Tibial nerve (tissue), 3 donors: Measurements from ENCODE around the gene TPCN1.

Source experiments
- CTCF ChIP-seq, 5 experiments: fragments of 200-600 bp in 3 of 5; fragments of 450-650 bp in 2 of 5; sonication (generic) in 3 of 5; IDR thresholded peaks; one replicate each; pipeline ENCODE4 v1.5.1; 2016 to 2019; ENCODE audit warnings: antibody characterized with exemption in 5 of 5, mild to moderate bottlenecking in 3 of 5, moderate library complexity in 2 of 5
- POLR2A ChIP-seq, 2 donors: fragments of 450-650 bp; IDR thresholded peaks; one replicate each; pipeline ENCODE4 v1.6.1; 2017; ENCODE audit warnings: antibody characterized with exemption in 2 of 2, mild to moderate bottlenecking in 2 of 2, moderate library complexity in 2 of 2

DNA sequence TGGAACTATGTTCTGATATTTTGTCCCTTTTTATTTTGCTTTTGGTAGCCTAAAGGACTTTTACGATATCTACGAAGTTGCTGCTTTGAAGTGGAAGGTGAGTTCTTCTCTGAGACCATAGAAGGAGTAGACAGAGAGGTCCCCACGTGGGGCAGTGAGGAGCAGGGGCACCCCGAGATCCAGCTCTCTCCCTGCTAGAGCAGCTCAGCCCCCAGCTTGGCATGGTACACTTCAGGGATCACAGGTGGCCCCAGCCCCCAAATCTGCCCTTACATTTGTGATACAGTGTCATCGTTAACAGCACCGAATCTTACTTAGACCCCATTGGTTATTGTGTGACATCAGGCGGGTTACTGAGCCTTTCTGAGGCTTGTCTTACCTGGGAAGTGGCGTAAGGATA, 56.9 kb downstream of the TPCN1 start:
- TF ChIP-seq CTCF (IDR thresholded peaks at IDR 0.05): no peak
- TF ChIP-seq POLR2A (IDR thresholded peaks at IDR 0.05): no peak
